HG03025 (cell line): ENCODE results near the gene TRAF3.
"Not testable (repeated sequence)": the region's sequence is repeated elsewhere in the genome, so short reads cannot be mapped to it uniquely, and the experiment has no call there.

Source experiments
- ATAC-seq: cut with Tn5 transposase; IDR thresholded peaks from one replicate; pipeline ENCODE4 v1.9.1; 2021; ENCODE audit warnings: mild to moderate bottlenecking, moderate library complexity; ENCODE audit not compliant: unreplicated experiment, low FRiP score

Gene TRAF3

GRCh38 chr14:102857444-102857843 is 80.2 kb downstream of the TRAF3 start:
- no peak for ATAC-seq

DNA sequence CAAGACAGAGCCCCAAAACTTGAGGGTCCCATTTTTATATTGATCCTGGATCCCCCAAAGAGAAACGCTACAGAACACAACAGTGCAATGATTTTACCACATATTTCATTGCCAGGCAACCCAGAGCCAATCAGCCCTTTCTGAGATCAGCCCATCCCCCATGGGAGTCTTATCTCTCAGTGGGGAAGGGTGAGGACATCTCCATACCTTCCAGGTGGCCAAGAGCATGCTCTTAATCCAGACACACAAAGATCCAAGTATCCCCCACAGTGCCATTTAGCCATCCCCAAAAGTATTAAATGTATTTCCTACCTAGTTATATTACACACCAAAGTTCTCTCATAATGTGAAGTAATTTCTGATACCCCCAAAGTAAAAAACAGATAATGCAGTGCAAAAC is 82.7 kb downstream of the TRAF3 start:
- ATAC-seq: no peak

DNA sequence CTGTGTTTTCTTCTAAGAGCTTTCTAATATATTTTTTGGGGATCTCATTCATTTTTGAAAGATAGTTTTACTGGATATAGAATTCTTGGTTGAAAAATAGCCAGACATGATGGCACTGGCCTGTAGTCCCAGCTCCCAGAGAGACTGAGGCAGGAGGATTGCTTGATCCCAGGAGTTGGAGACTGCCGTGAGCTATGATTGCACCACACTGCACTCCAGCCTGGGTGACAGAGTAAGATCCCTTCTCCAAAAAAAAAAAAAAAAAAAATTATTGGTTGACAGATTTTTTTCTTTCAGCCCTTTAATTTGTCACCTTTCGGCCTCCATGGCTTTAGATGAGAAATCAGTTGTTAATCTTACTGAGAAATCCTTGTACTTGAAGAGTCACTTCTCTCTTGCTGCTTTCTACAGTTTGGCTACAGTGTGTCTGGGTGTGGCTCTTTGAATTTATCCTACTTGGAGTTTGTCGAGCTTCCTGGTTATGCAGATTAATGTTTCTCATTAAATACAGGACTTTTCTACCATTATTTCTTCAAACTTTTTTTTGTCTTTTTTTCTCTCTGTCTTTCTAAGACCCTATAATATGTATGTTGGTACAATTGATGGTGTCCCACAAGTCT is 85.0 kb downstream of the TRAF3 start:
- ATAC-seq: no peak

DNA sequence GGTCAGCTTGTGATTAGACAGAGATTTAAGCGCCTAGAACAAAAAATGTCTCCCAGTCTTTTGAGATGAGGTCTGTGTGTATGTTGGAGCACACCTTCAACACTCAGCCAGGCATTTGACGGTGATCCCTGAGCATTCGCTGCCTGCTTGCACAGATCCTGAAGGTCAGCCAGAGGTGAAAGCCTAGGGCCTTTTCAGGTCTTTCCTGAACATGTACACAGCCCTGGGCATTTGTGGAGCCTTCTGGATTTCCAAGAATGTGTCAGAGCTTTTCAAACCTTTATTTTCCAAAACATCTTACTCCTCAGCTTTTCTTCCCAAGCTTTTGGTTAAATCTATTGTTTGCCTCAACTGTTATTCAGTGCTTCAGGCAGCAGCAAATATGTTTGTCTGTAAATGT is 86.1 kb downstream of the TRAF3 start:
- no peak for ATAC-seq

DNA sequence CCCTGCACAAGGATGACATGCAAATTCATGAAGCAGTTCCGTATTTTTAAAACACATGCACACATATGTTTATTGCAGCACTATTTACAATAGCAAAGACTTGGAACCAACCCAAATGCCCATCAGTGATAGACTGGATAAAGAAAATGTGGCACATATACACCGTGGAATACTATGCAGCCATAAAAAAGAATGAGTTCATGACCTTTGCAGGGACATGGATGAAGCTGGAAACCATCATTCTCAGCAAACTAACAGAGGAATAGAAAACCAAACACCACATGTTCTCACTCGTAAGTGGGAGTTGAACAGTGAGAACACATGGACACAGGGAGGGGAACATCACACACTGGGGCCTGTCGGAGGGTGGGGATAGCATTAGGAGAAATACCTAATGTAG is 88.7 kb downstream of the TRAF3 start:
- not testable (repeated sequence) for ATAC-seq

DNA sequence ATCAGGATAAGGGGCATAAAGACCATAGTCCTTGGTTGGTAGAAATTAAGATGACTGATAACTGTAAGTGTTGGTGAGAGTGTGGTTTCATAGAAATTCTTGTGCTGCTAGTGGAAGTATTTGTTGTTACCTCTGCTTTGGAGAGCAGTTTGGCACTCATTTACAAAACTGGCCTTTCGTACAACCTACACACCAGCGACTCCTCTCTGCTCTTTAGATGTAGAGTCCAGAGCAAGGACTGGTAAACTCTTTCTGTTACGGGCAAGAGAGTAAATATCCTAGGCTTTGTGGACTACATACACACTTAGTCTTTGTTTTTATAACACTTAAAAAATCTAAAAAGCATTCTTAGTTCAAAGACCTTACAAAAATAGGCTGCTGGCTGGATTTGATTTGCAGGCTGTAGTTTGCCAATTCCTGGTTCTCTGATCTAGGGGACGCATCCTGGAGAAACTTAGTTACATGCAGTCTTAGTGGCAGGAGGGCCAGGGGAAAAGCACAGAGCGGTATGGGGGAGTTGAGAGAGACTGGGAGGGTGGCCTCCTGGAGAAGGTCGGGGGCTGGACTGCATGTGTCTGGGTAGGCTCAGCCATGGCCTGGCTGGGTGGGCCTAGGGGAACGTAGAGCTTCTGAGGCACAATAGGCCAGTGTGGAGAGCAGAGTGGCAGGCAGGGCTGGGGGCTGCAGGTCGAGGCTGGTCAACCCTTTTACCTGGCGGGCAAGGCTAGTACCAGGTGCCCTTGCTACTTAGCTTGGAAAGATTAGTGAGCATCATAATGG is 89.9 kb downstream of the TRAF3 start:
- ATAC-seq: no peak

GRCh38 chr14:102867826-102868580 is 90.8 kb downstream of the TRAF3 start:
- ATAC-seq: no peak

GRCh38 chr14:102868956-102869547 is 91.8 kb downstream of the TRAF3 start:
- no peak for ATAC-seq

- ATAC-seq: no peak
These were observed 93.0 kb downstream of the TRAF3 start for GRCh38 chr14:102870246-102870645.

DNA sequence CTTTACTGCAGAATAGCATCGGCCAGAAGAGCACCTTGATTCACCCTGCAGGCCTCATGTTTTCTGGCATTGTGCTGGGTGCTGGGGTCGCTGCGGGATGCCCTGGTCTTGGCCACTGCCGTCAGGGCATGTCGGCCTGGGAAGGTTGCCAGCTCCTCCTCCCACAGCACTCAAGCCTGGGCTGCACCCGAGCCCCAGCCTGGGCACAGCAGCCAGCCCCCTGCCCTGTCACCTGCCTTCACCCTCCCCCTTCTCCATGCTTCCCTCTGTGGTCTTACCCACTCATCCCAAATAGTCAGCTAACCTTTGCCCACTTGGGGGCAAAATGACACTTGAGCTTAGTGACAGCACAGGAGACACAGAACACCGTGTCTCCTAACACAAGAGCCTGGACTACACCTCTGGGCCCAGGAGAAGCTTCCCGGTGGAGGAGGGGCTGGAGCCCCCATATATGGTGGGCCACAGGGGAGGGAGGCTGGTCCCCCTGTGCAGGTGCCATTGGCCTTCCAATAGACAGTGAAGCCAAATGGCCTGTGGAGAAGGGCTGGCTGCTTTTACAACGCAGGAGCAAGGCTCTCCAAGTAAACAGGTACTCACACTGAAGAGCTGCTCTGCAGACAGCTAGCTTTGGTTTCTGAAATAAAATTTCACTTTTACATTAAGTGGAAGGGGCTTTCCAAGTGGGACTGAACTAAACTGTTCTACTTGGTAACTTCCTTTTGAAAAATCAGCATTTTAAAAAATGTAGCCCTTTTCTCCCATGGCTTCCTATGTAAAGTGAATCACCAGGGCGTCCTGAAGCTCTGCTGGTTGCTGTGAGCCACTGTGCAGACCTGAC is 94.0 kb downstream of the TRAF3 start:
- no peak for ATAC-seq

- no peak for ATAC-seq
These were observed 94.8 kb downstream of the TRAF3 start for GRCh38 chr14:102872020-102872419.

DNA sequence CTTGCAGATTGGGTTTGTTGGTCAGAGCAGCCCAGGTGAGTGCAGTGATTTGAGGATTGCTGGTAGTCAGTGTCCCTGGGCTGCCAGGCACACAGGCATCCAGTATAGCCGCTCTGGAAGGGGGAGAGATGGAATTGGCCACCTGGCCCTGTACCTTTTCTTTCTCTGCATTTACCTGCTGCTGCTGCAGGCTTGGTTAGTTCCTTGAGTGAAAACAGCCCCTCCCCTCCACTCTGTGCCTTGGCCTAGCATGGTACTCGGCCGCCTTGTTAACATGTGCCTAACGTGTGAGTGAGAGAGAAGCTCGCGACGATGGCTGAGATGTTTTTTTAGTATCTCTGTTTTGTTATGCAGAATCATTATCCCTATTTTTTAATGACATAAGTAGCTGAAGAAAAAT is 95.9 kb downstream of the TRAF3 start:
- ATAC-seq: no peak

- no peak for ATAC-seq
These were observed 96.4 kb downstream of the TRAF3 start for GRCh38 chr14:102873546-102874061.

DNA sequence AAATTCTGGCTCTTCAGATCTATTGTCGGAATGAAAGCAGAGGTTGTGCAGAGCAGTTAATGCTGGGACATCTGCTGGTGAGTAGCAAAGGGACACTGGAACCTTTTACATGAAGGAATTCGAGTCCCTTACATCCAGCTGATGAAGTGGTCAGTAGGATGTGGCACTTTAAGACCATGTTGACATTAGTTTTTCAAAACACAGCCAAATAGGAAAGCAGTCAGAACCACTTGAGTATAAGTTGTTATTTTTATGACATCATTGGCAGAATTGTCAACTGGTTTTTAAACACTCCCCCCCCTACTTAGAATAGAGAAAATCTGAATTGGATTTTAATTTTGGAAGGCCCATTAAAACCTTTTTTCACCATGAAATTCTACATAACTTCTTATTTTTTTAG is 98.4 kb downstream of the TRAF3 start:
- ATAC-seq: no peak

DNA sequence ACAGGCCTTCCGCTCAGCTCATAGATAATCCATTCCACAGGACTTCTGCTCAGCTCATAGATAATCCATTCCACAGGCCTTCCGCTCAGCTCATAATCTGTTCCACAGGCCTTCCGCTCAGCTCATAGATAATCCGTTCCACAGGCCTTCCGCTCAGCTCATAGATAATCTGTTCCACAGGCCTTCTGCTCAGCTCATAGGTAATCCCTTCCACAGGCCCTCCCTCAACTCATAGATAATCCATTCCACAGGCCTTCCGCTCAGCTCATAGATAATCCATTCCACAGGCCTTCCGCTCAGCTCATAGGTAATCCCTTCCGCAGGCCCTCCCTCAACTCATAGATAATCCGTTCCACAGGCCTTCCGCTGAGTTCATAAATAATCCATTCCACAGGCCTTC is 100.3 kb downstream of the TRAF3 start:
- not testable (repeated sequence) for ATAC-seq

- ATAC-seq: no peak
These were observed 101.1 kb downstream of the TRAF3 start for GRCh38 chr14:102878174-102878969.

DNA sequence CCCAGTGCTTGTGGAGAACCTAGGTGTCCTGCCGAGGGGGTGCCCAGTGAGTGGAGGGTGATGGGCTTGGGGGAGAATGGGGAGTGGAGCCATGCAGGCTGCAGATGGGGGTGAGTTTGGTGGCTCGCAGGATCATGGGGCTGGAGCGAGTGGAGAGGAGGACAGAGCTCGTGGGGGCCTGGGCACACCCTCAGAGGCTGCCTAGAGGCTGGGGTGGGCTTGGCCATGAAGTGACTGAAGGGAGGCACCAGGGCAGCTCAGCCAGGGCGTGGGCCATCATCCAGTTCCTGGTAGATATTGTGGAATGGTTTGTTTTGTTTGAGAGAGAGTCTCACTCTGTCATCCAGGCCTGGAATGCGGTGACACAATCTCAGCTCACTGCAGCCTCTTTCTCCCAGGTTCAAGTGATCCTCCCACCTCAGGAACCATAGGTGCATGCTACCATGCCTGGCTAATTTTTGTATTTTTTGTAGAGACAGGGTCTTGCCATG is 101.8 kb downstream of the TRAF3 start:
- ATAC-seq: no peak

- no peak for ATAC-seq
These were observed 105.1 kb downstream of the TRAF3 start for GRCh38 chr14:102882226-102882906.
